Muscle of back (tissue), 11 donors: ENCODE results near the gene ZBTB16. TPM values are rescaled to one million over a fixed set of nuclear protein-coding genes. Genes with fewer than 3 reads are reported as not detected.

ENCODE experiments used
- DNase-seq, 3 donors: peaks; one replicate each; pipeline versions ENCODE4 v3.0.0 to v3.0.0-alpha.2; 2013
- polyA plus RNA-seq, 10 donors: library from polyadenylated mRNA; unstranded; fragments of 120-200 nt; gene quantifications; one replicate each; pipeline ENCODE4 v1.2.1, GENCODE V29; 2013; ENCODE audit not compliant: insufficient read length in 10 of 10

The ZBTB16 gene
- polyA plus RNA-seq, 10 donors = 3.2 to 10.1 (median 5.9) TPM

DNA sequence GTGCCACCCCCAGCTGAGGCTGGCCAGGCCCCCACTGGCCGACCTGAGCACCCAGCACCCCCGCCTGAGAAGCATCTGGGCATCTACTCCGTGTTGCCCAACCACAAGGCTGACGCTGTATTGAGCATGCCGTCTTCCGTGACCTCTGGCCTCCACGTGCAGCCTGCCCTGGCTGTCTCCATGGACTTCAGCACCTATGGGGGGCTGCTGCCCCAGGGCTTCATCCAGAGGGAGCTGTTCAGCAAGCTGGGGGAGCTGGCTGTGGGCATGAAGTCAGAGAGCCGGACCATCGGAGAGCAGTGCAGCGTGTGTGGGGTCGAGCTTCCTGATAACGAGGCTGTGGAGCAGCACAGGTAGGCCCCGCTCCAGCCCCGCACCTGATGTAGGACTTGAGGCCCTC, 4.7 kb downstream of the ZBTB16 start:
- DNase-seq = no peak

DNA sequence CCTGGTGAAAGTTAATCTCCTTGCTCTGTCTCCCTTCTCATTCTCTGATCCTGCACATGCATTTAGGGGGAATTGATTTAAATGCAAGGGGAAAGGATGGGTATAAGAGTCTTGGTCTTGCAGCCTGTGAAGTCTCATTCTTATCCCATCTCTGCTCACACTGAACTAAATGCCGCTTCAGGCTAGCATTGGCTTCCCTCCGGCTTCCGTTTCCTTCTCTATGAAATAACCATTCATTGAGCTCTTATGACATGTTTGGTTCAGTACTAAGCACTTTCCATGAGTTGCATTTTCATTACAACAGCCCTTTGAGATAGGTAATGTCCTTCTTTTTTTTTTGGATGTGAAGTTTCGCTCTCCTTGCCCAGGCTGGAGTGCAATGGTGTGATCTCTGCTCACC, 5.6 kb downstream of the ZBTB16 start:
- no peak for DNase-seq

DNA sequence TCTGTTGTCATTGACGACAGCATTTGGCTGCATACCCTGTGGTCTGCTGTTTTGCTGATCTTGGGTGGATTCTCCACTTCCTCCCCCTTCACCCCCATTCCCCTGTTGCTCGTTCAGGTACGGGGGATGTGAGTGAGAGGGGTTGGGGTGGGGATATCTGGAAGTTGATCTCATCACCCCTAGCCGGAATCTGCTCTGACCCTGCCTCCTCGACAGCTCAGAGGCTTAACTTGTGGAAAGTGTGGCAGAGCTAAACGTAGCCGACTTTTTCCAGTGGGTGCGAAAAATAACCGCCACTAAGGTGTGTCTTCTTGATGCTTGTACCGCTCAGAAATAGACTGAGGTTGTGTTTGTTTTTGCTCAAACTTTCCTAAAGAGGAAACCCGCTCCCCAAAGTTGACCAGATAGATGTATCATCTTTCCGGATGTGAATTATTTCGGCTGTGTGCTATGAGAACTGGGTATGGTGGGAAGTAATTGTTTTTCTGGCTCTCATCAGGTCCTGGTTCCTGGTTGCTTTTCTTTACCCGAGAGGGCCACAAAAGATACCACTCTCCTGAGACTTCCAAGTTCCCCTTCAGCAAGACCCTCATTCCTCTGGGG, 6.6 kb downstream of the ZBTB16 start:
- no peak for DNase-seq

DNA sequence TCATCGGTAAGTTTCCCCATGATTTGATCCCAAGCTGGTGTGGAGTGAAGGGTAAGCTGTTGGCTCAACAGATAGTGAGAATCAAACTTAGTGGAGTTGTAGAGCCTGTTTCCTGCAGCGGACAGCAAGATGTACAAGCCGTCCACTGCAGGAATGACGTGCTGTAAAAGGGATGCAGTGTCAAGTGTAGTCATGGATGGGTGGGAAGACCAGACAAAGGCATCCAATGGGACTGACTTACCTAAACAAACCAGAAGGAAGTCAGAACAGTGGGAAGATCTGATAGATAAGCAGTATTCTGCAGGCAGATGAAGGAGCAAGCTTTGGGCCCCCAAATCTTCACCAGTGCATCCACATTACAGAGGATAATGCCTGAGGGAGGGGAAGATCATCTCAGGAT, 8.8 kb downstream of the ZBTB16 start:
- no peak for DNase-seq

DNA sequence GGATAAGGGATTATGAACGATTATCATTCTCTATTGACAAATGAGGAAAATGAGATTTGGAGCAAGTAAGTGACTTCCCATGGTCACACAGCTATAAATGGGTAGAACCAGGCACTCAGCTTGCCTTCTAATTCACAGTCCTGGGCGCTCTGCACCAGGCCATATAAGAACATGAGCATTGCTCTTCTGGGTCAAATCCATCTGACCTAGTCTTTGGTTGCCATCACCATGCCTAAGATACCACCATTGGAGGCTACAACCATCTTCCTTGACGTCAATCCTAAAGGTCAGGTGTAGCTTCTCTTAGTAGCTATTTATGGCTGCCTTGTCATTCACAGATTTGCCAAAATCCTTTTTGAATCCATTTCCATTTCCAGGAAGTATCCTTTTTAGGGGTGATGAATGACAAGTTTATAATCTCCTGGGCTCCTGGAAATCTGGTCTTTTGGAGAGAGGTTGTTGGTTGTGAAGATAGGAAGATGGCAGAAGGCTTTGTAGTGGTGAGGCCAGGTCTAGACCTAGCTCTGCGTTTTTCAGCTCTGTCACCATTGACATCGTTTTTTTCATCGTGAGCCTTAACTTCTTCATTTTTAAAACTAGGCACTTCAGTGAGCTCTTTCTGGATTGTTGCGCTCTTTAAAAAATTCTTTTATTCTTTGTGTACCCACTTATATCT, 11.1 kb downstream of the ZBTB16 start:
- DNase-seq = no peak

DNA sequence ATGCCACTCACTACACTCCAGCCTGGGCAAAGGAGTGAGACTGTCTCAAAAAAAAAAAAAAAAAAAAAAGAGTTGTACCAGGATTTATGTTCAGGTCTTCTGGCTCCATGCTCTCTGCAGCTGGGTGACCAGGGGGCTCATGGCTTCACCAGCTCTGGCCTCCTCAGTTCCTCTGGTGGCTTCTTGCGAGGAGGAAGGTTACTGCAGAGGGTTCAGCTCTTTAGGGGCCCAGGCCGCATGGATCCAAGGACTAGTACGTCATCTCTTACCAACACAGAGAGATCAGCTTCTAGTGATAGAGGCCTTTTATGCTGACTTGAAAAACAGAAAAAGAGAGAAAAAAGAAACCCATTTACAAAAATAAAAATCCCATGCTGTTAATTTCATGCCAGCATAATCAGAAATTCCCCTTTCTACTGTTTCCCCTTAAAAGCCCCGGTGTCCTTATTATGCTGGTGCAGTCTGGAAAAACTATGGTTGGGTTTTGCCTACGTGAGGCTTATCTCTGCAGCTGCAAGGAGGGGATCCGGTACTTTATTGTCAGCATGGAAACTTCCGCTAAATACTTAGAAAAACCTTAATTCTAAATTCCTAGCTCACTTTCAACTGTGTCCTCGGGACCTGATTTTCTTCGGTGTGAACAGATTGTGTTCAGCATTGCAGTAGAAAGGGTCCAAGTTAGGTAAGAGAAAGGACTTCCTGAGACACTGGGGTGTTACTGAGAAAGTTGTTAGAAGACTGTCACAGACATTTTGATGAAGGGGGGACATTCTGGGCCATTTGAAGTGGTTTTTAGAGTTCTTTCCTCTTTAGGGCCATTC, 13.7 kb downstream of the ZBTB16 start:
- DNase-seq = no peak

DNA sequence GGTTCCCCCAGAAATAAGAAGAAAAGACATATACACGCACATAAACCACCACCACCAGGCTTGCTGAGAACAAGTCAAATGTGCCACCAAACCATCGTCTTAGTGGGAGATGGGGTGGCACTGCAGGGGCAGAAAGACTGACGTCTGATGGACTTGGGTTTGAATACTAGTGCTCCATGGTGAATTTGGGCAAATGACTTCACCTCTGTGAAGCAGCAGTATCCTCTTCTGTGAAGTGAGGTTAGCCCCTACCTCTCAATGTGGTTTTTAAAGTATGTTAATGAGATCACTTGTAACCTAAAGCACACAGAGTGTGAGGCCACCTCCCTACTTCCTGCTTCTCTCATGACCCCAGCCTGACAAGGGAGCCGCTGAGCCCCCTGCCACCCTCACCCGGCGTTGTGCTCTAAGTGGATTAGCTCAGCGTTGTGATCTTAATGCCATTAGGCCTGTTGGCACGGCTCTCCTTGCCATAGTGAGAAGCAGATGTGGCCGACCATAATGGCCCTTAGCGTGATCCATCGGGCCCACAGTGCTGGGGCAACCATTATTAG, 14.4 kb downstream of the ZBTB16 start:
- DNase-seq = no peak

DNA sequence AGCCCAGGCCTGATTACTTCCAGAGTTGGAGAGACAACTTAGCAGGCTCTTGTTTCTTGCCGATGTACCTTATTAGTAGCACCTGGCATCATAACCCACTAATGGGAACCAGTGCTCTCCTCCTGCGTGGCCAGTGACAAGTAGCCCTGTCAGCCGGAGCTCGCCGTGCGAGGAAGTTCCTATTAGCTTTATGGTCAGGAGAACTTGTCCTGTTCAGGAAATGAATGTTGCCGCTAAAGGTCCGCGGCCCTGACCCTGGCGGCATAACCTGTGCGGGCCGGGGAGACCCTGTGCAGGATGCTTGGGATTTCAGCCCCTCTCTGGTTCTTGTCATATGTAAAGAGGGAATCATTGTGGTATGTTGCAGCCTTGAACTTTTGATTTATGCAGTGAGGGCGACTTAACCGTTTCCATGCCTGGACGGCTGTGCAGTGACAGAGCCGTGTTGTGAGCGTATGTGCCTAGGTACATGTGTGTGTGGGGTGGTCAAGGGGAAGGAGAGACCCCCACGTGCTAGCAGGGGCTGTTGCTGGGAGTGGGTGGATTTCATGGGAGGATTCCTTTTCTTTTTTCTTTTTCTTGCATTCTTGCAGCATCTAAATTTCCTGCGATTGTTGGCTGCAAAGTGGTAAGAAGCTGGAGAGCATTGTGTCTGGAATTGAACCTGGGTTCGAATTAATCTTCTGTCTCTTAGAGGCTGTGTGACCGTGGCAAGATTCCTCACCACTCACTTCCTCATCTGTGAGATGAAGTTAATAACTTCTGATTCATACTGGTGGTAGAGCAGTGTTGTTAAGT, 15.2 kb downstream of the ZBTB16 start:
- no peak for DNase-seq

DNA sequence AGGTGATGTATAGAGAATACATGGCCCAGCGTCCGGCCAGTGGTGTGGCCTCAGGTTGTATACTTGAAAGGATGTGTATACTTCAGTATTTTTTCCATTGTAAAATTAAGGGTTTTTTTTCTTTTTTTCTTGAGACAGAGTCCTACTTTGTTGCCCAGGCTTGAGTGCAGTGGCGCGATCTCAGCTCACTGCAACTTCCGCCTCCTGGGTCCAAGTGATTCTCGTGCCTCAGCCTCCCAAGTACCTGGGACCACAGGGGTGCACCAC, 15.8 kb downstream of the ZBTB16 start:
- DNase-seq = no peak

DNA sequence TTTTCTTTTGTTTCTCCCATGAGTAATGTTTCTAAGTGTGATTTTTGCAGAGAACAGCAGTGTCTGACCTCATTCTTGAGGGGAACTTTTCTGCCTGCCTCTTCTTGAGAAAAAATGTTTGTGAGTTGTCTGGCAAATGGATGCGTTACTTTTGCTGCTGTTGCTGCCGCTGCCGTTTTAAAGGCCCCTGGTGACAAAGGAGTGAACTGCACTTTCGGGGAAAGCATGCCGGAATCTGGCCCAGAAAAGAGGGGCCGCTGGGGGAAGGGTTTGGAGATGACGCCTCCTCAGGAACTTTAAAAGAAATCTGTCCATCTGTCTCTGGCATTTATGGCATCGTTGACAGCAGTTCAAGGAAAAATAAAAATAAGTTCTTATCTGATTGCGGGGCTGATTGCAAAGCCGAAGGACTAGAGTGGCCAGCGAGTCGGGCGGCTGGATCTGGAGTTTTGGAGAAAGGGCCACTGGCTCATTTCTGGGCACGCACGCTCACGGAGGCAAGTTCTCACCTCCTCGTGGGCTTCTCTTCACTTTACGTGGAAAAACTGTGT, 16.5 kb downstream of the ZBTB16 start:
- peak; percentile 58 to 92 (median 82) for DNase-seq

DNA sequence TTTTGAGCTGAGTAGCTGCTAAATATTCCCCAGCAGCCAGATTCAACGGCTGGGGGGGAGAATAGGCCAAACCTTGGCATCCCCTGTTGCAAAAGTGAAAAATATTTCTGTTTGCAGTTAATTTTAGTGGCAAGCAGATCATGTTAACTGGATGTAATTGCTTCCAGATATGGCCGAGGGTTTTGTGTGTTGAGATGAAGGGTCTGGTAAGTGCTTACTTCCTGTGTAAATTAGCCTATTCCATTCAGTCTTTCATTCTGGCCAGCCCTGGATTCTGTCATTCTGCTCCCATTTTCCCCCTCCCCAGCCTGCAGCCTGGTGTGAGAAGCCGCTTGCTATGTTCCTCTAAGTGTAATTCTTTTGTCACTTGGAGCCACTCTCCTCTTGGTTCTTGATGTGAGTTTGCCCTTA, 17.4 kb downstream of the ZBTB16 start:
- DNase-seq = peak in 1 of 3 donors; percentile 55

DNA sequence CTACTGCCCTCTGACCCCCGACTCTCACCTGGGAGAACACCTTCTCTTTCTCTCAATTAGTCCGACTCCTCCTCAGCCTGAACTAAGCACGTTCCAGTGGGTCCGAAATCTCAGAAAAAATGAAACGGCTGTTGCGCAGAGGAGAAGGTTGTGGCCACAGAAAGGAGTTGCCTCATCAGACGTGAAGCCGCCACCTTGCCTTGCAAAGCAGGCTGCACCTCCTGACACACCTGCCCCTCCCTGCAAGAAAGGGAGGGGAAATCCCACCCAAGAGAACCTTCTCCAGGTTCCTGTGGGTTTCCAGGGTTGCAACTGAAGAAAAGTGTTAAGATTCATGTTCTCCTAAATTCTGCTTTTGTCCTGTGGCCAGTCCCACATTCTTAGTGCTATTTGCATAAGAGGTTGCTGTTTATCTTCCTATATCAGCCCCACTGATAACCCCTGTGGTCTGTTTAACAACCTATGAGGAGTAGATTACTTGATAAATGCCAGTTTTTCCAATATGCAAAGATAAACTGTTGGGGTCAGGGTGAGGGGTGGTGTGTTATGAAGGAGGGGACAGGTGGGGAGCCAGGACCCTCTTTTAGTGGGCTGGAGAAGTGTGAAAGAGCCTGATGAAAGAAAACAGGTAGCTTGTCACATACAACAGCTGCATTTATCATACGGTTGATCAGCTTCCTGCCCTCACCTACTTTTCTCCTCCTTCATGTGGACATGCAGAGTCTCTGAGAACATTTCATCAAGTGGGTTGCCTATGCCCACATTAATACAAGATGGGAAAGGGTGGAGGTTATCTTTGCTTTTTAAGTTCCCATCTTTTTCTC, 18.2 kb downstream of the ZBTB16 start:
- no peak for DNase-seq

DNA sequence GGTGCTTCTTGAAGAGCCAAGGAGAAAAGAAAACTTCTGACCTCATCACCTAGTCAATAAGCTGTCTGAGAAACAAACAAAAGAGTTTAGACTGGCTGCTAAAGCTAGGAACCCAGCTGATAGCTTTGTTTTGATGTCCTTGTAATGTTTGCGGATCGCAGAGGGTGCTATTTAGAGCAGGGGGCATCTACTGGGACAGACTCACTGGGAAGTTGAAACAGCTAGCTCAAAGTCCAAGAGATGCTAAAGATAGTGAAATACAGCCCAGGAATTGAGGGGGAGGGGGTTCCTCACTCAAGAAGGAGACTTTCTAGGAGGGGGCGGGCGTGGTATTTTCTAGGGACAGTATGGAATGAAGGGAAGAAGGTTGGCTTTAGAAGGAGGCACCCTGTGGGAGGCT, 18.9 kb downstream of the ZBTB16 start:
- no peak for DNase-seq

DNA sequence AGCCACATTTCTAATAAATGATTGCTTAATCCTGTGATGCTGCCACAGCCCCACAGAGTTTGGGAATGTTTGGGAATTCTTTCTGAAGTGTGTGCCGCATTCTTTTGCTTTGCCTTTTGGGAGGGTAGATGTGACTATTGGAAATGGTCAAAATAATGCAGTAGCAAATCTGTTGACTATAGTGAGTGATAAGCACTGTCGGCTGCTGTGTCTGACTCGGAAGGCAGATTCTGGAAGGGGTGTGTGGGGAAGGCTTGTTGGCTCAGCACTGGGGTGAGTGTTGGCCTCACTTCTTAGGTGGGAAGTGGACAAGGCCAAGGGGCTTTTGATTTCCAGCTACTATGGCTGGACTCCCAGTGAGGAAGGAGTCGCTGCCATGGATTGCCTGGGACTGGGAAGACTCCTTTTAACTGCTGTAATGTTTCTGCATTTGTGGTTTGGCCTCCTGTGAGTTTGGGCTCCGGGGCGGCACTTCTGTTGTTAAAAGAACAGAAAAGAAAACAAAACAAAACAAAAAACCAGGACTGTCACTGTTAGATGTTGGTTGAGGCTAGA, 20.1 kb downstream of the ZBTB16 start:
- peak in 2 of 3 donors; percentile 63 to 74 for DNase-seq

DNA sequence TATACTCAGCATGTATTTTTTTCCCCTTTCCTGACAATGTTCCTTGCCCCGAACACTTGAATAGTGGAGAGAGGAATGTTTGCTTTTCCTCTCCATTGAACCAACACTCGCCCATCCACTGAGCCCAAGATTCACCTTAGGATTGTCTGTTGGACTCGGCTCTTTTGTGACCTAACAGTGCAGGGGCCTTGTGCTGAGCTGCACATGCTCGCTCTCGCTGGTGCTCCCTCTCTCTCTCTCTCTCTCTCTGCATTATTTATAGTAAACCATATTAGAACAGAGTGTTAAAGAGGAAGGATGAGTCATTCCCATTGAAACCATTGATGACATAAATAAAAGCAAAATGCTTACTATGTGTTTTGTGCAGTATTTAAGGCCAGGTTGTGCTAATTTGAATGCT, 20.7 kb downstream of the ZBTB16 start:
- peak in 1 of 3 donors; percentile 56 for DNase-seq

DNA sequence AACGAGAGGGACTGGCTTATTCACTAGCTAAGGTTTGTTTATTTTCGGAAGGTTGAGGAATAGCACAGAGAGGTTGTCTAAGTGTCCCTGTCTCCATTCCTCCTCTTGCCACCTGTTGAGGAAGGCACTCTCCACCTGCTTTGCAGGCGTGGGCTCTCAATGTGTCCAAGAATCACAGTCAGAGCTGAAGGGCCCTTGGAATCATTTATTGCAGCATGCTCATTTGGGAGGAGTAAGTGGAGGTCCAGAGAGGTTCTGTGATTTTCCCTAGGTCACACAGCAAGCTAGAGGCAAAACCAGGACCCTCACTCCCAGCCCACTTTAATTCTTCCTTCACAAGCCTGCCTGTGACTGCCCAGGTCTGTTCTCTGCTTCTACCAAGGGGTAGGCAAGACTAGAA, 21.3 kb downstream of the ZBTB16 start:
- no peak for DNase-seq

DNA sequence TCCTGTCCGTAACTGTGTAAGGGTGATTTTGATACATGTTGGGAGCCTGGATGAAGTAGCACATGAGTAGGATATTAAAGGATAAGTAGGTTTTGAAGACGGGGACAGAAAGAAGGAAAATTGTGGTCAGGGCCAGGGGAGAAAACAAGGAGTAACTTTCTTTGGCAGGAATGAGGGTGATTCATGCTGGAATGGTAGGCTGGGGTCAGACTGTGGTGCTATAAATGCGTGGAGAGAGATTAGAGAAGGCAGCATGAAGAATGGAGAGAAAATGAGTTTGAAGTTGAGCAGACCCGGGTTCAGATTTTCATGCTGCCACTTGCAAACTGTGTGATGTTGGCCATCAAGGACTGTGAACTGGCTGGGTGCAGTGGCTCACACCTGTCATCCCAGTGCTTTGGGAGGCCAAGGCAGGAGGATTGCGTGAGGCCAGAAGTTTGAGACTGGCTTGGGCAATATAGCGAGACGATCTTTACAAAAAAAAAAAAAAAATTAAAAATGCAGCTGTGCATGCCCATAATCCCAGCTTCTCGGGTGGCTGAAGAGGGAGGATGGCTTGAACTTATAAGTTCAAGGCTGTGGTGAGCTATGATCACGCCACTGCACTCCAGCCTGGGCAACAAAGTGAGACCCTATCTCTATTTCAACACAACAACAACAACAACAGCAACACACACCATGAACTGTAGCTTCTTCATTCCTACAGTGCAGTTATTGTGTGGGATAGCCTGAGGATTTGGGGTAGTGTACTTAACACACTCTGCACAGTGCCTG, 22.3 kb downstream of the ZBTB16 start:
- DNase-seq = peak in 2 of 3 donors; percentile 53 to 63

DNA sequence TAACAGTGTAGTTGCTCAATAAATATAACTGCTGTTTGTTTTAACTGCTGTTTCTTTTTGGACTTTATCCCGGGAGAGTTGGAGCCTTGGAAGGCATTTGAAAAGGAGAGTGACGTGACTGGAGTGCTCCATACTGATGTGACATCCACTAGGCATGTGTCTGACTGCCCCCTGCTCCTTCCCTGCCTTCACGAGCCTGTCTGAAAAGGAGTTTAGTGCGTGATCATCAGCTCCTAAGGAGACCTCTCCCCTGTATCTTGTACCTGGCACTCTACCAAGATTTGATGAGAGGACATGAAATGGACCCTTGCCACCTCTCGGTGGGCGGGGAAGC, 22.9 kb downstream of the ZBTB16 start:
- DNase-seq = no peak

DNA sequence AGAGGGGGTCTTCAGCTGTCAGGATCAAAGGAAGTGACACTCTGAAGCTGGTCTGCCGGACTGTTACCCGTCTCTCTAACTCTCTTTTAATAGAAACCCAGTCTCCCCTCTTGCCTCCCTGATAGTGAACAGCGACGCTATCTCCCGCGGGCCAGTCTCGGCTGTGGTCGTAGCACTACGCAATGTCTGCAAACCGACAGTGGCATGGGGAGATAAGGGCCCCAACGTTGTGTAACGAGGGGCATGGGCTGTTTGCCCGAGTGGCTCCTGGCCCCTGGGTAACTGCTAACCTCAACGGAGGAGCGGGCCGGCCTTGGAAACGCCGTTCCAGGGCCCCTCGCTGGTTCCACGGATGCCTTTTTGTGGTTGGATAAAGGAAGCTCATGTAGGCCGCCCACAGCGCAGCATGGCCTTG, 23.3 kb downstream of the ZBTB16 start:
- no peak for DNase-seq
